H1 (cell line): Measurements from ENCODE around the gene NOS1AP. TPM values are rescaled to one million over a fixed set of nuclear protein-coding genes. Genes with fewer than 3 reads are reported as not detected.

Experiments
- EP300 ChIP-seq, 2 experiments: IDR thresholded peaks; 1 replicate in 1 of 2; 2 replicates in 1 of 2; pipeline ENCODE4 v1.6.1; 2011 to 2012; ENCODE audit warnings: low read depth in 2 of 2, low read length in 2 of 2, mild to moderate bottlenecking in 2 of 2, borderline replicate concordance in 1 of 2, inconsistent platforms in 1 of 2, moderate library complexity in 1 of 2
- FOSL1 ChIP-seq: IDR thresholded peaks from 2 replicates; pipeline ENCODE4 v1.6.1; 2011; ENCODE audit warnings: mild to moderate bottlenecking, low read depth, low read length, moderate library complexity; ENCODE audit not compliant: insufficient read depth
- HDAC2 ChIP-seq, 2 experiments: fragments of 300-600 bp in 1 of 2; sonication (generic) in 1 of 2; IDR thresholded peaks; 2 replicates each; pipeline ENCODE4 v1.6.1; 2011 to 2012; ENCODE audit warnings: low read depth in 2 of 2, low read length in 2 of 2, mild to moderate bottlenecking in 2 of 2, moderate library complexity in 2 of 2, borderline replicate concordance in 1 of 2, inconsistent platforms in 1 of 2
- RAD21 ChIP-seq, 2 experiments: IDR thresholded peaks in 1 of 2; conservative IDR thresholded peaks in 1 of 2; 2 replicates each; pipeline ENCODE4 v1.6.1; 2011; ENCODE audit warnings: low read depth in 2 of 2, low read length in 2 of 2, improper control_type of control experiment in 1 of 2, inconsistent platforms in 1 of 2, mild to moderate bottlenecking in 1 of 2, moderate library complexity in 1 of 2
- polyA plus RNA-seq, 7 experiments: library from polyadenylated mRNA; depleted of rRNA in 3 of 7; stranded (reverse) in 5 of 7; unstranded in 2 of 7; fragments of >200 nt in 5 of 7; fragments of 200-250 nt in 2 of 7; gene quantifications; 1 replicate in 5 of 7; 2 replicates in 1 of 7; 4 replicates in 1 of 7; pipeline versions ENCODE4 v1.2.1 to v1.2.3, GENCODE V29; 2011 to 2013; ENCODE audit warnings: missing spikeins in 2 of 7, mixed read lengths in 2 of 7
- total RNA-seq: library from RNA; stranded (reverse); fragmentation: NEBNext Ultra II Directional; extraction: Animal tissue kit (Norgen Biotek cat#: 25700); gene quantifications from 2 replicates; pipeline ENCODE4 v1.2.1, GENCODE V29; 2021

Gene NOS1AP
- total and polyA plus RNA-seq, 2 of the 8 experiments (the other 6 are each of a cell fraction or from before 2014, with no cell fraction given) = 2.4 to 12.1 TPM

GRCh38 chr1:162133566-162133965, 64.1 kb downstream of the NOS1AP start (continued):
- TF ChIP-seq RAD21 (IDR thresholded peaks at IDR 0.05 in 1 of 2, conservative IDR thresholded peaks at IDR 0.05 in 1 of 2; ENCODE audit: low read depth in 2 of 2, low read length in 2 of 2) (no peak), HDAC2 (IDR thresholded peaks at IDR 0.05; ENCODE audit: borderline replicate concordance in 1 of 2, low read depth in 2 of 2, low read length in 2 of 2) (no peak), EP300 (IDR thresholded peaks at IDR 0.05; ENCODE audit: borderline replicate concordance in 1 of 2, low read depth in 2 of 2, low read length in 2 of 2) (no peak), FOSL1 (no peak)
- TF ChIP-seq, all 59 proteins: peak for 0
